DOHH2 (cell line): ENCODE data around the gene NCAM2.

Source experiments
- H3F3A ChIP-seq: fragments of 200-600 bp; sonication (generic), shearing (Covaris generic); 2 replicates; pipeline ENCODE4 v1.6.0; 2016; ENCODE audit warnings: antibody characterized with exemption, mild to moderate bottlenecking; ENCODE audit not compliant: control insufficient read depth, insufficient read depth
- H3K27ac ChIP-seq: fragments of 200-600 bp; sonication (generic); 2 replicates; pipeline ENCODE4 v1.5.1; 2014; ENCODE audit warnings: low read depth, mild to moderate bottlenecking, low read length, moderate library complexity
- H3K27me3 ChIP-seq: fragments of 200-600 bp; sonication (generic); 2 replicates; pipeline ENCODE4 v1.6.1; 2014; ENCODE audit warnings: mild to moderate bottlenecking, low read length, mixed read lengths; ENCODE audit not compliant: control insufficient read depth
- H3K36me3 ChIP-seq: fragments of 200-600 bp; sonication (generic); 2 replicates; pipeline ENCODE4 v1.6.1; 2014; ENCODE audit warnings: mild to moderate bottlenecking, low read length, moderate library complexity, mixed read lengths; ENCODE audit not compliant: control insufficient read depth
- H3K4me1 ChIP-seq: fragments of 200-600 bp; sonication (generic); 2 replicates; pipeline ENCODE4 v1.6.1; 2014; ENCODE audit warnings: mild to moderate bottlenecking, low read length, mixed read lengths; ENCODE audit not compliant: control insufficient read depth
- H3K4me2 ChIP-seq: fragments of 200-600 bp; sonication (generic); 2 replicates; pipeline ENCODE4 v1.6.0; 2014; ENCODE audit warnings: mild to moderate bottlenecking, low read length, moderate library complexity
- H3K4me3 ChIP-seq: fragments of 200-600 bp; sonication (generic); 2 replicates; pipeline ENCODE4 v1.5.1; 2014; ENCODE audit warnings: mild to moderate bottlenecking, low read length, mixed read lengths
- H3K79me2 ChIP-seq: fragments of 200-600 bp; sonication (generic); 2 replicates; pipeline ENCODE4 v1.6.1; 2014; ENCODE audit warnings: mild to moderate bottlenecking, low read length, mixed read lengths; ENCODE audit not compliant: control insufficient read depth
- H3K9me2 ChIP-seq: fragments of 200-600 bp; sonication (generic); replicated peaks from 2 replicates; pipeline ENCODE4 v1.6.1; 2014; ENCODE audit warnings: mild to moderate bottlenecking, low read length, mixed read lengths; ENCODE audit not compliant: control insufficient read depth
- H3K9me3 ChIP-seq: fragments of 200-600 bp; sonication (generic); 2 replicates; pipeline ENCODE4 v1.6.1; 2014; ENCODE audit warnings: antibody characterized with exemption, low read length, mixed read lengths; ENCODE audit not compliant: control insufficient read depth, insufficient read depth
- H4K20me1 ChIP-seq: fragments of 200-600 bp; sonication (generic); 2 replicates; pipeline ENCODE4 v1.6.0; 2014; ENCODE audit warnings: low read depth, mild to moderate bottlenecking, antibody characterized with exemption, low read length, moderate library complexity; ENCODE audit not compliant: control insufficient read depth, insufficient read depth
- EZH2phosphoT487 ChIP-seq: fragments of 200-600 bp; sonication (generic); IDR thresholded peaks from 2 replicates; pipeline ENCODE4 v1.6.1; 2017; ENCODE audit warnings: borderline replicate concordance, mild to moderate bottlenecking, antibody characterized with exemption, low read length, moderate library complexity, mixed read lengths
- TF ChIP-seq, protein P1 (sequence below): fragments of 200-600 bp; sonication (generic); IDR thresholded peaks from one replicate; pipeline ENCODE4 v1.5.1; 2014; ENCODE audit warnings: antibody characterized with exemption, mild to moderate bottlenecking, low read depth, low read length; ENCODE audit not compliant: poor library complexity, severe bottlenecking

NCAM2 gene

DNA sequence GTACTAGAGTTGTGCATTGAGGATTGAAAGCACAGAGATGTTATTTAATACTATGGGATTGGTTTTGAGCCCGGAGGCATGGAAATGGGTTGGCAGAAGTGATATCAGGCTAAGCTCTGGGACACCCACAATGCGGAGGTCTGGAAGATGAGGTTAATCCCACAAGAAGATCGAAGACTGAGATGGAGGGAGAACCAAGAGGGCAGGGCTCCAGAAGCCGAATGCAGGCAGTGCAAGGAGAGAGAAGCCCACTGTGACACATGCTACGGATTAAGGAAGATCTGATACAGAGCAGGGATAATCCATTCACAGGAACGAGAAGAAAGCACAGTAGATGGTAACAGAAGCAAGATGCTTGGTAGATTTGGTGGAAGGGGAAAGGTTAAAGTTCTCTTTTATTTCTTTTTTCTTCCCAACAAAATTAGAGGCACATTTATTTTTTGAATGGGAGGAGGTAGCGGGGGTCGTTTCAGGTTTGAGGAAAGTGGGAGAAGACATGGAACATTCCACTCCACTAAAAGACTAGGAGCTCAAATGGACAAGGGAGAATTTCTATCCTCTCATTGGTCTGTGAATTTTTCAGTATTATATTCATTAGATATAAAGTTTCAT, 113.2 kb downstream of the NCAM2 start:
- Histone ChIP-seq H3K4me2 (no peak overlapping the region), H3K27ac (no peak overlapping the region), H3K4me1 (no peaks in the 10 kb centered on the region), H3F3A (no peaks in the 10 kb centered on the region), H3K4me3 (no peak overlapping the region), H3K27me3 (no peaks in the 10 kb centered on the region), H3K79me2 (no peaks in the 10 kb centered on the region), H3K36me3 (no peaks in the 10 kb centered on the region), H3K9me3 (no peaks in the 10 kb centered on the region), H4K20me1 (no peaks in the 10 kb centered on the region), H3K9me2 (no peaks in the 10 kb centered on the region)
- TF ChIP-seq, protein P1, sequence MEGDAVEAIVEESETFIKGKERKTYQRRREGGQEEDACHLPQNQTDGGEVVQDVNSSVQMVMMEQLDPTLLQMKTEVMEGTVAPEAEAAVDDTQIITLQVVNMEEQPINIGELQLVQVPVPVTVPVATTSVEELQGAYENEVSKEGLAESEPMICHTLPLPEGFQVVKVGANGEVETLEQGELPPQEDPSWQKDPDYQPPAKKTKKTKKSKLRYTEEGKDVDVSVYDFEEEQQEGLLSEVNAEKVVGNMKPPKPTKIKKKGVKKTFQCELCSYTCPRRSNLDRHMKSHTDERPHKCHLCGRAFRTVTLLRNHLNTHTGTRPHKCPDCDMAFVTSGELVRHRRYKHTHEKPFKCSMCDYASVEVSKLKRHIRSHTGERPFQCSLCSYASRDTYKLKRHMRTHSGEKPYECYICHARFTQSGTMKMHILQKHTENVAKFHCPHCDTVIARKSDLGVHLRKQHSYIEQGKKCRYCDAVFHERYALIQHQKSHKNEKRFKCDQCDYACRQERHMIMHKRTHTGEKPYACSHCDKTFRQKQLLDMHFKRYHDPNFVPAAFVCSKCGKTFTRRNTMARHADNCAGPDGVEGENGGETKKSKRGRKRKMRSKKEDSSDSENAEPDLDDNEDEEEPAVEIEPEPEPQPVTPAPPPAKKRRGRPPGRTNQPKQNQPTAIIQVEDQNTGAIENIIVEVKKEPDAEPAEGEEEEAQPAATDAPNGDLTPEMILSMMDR = no peak

DNA sequence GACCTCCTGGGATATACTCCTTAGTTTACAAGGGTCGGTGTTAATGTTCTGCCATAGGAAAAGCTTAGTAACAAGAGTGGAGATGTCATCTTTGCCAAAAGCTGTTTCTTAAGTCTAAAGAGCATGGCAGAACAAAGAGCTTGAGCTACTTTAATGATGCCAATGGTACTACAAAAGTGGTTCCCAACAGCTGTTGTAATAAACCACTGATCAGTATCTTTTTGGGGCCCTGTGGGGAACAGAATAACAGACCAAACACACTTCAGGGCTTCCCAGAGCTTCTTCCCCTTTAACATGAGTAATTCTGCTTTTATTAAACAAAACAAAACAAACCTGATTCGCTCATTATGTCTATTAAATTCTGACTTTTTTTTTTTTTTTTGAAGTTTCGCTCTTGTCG, 116.3 kb downstream of the NCAM2 start:
- Histone ChIP-seq H3K9me3 (no peaks in the 10 kb centered on the region), H3K4me2 (no peak overlapping the region), H3K36me3 (no peaks in the 10 kb centered on the region), H4K20me1 (no peaks in the 10 kb centered on the region), H3K27me3 (no peaks in the 10 kb centered on the region), H3F3A (no peaks in the 10 kb centered on the region), H3K79me2 (no peaks in the 10 kb centered on the region), H3K9me2 (no peaks in the 10 kb centered on the region), H3K27ac (no peak overlapping the region), H3K4me3 (no peak overlapping the region), H3K4me1 (no peaks in the 10 kb centered on the region)
- TF ChIP-seq, protein P1 = no peak
- no peak for TF ChIP-seq EZH2phosphoT487

DNA sequence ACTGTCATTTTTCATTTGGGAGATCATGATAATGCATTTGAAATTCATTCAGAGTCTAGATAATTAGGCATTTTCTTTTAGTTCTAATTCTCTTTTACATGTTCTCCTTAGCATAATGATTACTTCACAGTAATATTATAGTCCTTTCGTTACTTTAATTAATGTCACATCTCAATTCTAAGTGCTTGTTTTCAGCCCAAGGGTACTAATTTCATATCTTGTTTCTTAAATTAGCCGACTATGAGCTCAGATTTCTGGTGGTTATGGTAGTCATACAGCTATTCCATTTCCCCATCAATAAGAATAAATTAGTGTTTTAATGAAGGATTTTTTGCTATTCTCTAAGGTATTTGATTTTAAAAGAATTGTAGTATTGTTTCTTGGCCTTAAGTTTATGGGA, 120.9 kb downstream of the NCAM2 start:
- Histone ChIP-seq H3K9me3 (no peaks in the 10 kb centered on the region), H3F3A (no peaks in the 10 kb centered on the region), H3K27ac (no peak overlapping the region), H3K4me1 (no peaks in the 10 kb centered on the region), H3K27me3 (no peaks in the 10 kb centered on the region), H3K4me3 (no peak overlapping the region), H3K36me3 (no peaks in the 10 kb centered on the region), H4K20me1 (no peaks in the 10 kb centered on the region), H3K4me2 (no peak overlapping the region), H3K79me2 (no peaks in the 10 kb centered on the region), H3K9me2 (no peaks in the 10 kb centered on the region)
- TF ChIP-seq EZH2phosphoT487 = no peak
- TF ChIP-seq, protein P1 = no peak
